HepG2 (cell line): Measurements from ENCODE around the gene ZNF585A. TPM values are rescaled to one million over a fixed set of nuclear protein-coding genes. Genes with fewer than 3 reads are reported as not detected.

Experiments
- EZH2 ChIP-seq: conservative IDR thresholded peaks from 2 replicates; pipeline ENCODE4 v1.6.1; 2012; ENCODE audit warnings: mild to moderate bottlenecking, low read depth, low read length, moderate library complexity
- FOXA1 ChIP-seq, 2 experiments: fragments of 450-650 bp in 1 of 2; sonication (generic) in 1 of 2; formaldehyde crosslinking in 1 of 2; IDR thresholded peaks; 2 replicates each; pipeline versions ENCODE4 v1.4.0 to v1.6.1; 2016 to 2020; ENCODE audit warnings: missing genetic modification reagents in 1 of 2
- GLI4 ChIP-seq: sonication (generic); formaldehyde crosslinking; IDR thresholded peaks from 2 replicates; pipeline ENCODE4 v1.5.1; 2020; ENCODE audit warnings: missing genetic modification reagents, mild to moderate bottlenecking, moderate library complexity, borderline replicate concordance
- HHEX ChIP-seq: IDR thresholded peaks from 2 replicates; pipeline ENCODE4 v1.6.1; 2016; ENCODE audit warnings: control low read depth
- HNF4A ChIP-seq: sonication (generic); formaldehyde crosslinking; IDR thresholded peaks from 2 replicates; pipeline ENCODE4 v1.4.0; 2020; ENCODE audit warnings: missing genetic modification reagents
- JUND ChIP-seq: sonication (generic); formaldehyde crosslinking; IDR thresholded peaks from 2 replicates; pipeline ENCODE4 v1.8.0; 2022; ENCODE audit warnings: mild to moderate bottlenecking, missing genetic modification reagents
- REL ChIP-seq: sonication (generic); formaldehyde crosslinking; conservative IDR thresholded peaks from 2 replicates; pipeline ENCODE4 v1.8.0; 2022; ENCODE audit warnings: mild to moderate bottlenecking, missing genetic modification reagents, moderate library complexity
- ZBTB1 ChIP-seq: sonication (generic); formaldehyde crosslinking; IDR thresholded peaks from 2 replicates; pipeline ENCODE4 v1.4.0; 2020; ENCODE audit warnings: missing genetic modification reagents, borderline replicate concordance
- ZNF335 ChIP-seq: sonication (generic); formaldehyde crosslinking; IDR thresholded peaks from 2 replicates; pipeline ENCODE4 v1.4.0; 2020; ENCODE audit warnings: missing genetic modification reagents
- ZNF496 ChIP-seq: sonication (generic); formaldehyde crosslinking; IDR thresholded peaks from 2 replicates; pipeline ENCODE4 v1.8.1; 2023; ENCODE audit warnings: mild to moderate bottlenecking, moderate library complexity, missing genetic modification reagents; ENCODE audit not compliant: insufficient replicate concordance
- ZNF564 ChIP-seq: sonication (generic); formaldehyde crosslinking; IDR thresholded peaks from 2 replicates; pipeline ENCODE4 v1.8.1; 2023; ENCODE audit warnings: mild to moderate bottlenecking, missing genetic modification reagents
- ZNF629 ChIP-seq: sonication (generic); formaldehyde crosslinking; conservative IDR thresholded peaks from 2 replicates; pipeline ENCODE4 v1.5.0; 2020; ENCODE audit warnings: missing genetic modification reagents
- ZNF652 ChIP-seq: IDR thresholded peaks from 2 replicates; pipeline ENCODE4 v1.6.1; 2016; ENCODE audit warnings: low read depth, borderline replicate concordance
- polyA plus RNA-seq, 8 experiments: library from polyadenylated mRNA; depleted of rRNA in 3 of 8; stranded (reverse) in 7 of 8; unstranded in 1 of 8; fragments of >200 nt; fragmentation: Illumina TruSeq in 4 of 8; extraction: Trizol in 4 of 8; gene quantifications; 2 replicates each; pipeline versions ENCODE4 v1.2.1 to v1.2.3, GENCODE V29; 2011 to 2016; ENCODE audit warnings: low read depth in 4 of 8, missing spikeins in 1 of 8, mixed read lengths in 1 of 8; ENCODE audit not compliant: insufficient read depth in 1 of 8
- total RNA-seq, 5 experiments: library from RNA; depleted of rRNA; stranded (reverse); fragments of >200 nt; fragmentation: Illumina TruSeq; extraction: Trizol; gene quantifications; 2 replicates each; pipeline ENCODE4 v1.2.3, GENCODE V29; 2016; ENCODE audit warnings: low read depth in 1 of 5
- TF ChIP-seq, protein P1 (sequence below): sonication (generic); formaldehyde crosslinking; IDR thresholded peaks from 2 replicates; pipeline ENCODE4 v1.5.1; 2020; ENCODE audit warnings: mild to moderate bottlenecking, missing genetic modification reagents, borderline replicate concordance
- TF ChIP-seq, protein P2 (sequence below): sonication (generic); formaldehyde crosslinking; IDR thresholded peaks from 2 replicates; pipeline ENCODE4 v1.4.0; 2020; ENCODE audit warnings: missing genetic modification reagents, borderline replicate concordance
- TF ChIP-seq, protein P3 (sequence below): sonication (generic); formaldehyde crosslinking; conservative IDR thresholded peaks from 2 replicates; pipeline ENCODE4 v1.4.0; 2020; ENCODE audit warnings: mild to moderate bottlenecking, missing genetic modification reagents, moderate library complexity

The ZNF585A gene
- total and polyA plus RNA-seq, 2 of the 13 experiments (the other 11 are each of a cell fraction or from before 2014, with no cell fraction given), result 7.1 to 8.5 TPM

DNA sequence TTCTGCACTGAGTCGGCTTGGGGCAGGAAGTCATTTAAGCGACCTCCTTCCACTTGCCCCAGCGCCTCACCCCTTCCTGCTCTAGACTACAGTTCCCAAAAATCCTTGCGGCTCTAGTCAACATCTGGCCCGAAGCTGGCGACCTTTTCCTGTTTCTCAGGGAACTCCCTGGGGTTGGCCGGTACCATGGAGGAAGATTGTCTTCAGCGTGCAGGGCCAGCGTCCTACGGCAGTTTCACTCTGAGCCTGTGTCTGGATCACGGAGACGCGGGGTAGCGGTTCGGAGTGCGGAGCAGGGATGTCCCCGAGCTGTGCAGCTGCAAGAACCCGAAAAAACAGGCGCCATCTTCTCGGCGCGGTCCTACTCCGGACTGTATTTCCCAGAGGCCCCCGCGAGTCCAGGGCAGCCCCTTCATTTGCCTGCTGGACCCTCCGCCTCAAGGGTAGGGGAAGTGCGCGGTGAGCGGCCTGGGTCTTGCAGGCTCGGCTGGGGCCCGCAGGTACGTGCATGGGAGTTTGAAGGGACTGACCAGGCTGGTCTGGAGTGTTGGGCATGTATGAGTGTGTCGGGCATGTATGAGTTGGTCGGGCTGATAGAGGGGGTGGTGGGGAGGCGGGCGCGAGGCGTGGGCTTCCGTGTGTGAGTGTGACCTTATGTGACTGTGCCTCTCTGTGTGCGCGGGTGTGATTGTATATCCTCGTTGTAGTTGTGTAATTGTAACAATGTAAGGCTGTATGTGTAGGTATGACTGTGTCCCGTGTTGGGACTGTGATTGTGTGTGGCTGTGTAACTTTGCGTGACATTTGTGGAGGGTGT, 45.5 kb upstream of the ZNF585A start, which contains the start of gene ZNF383 (continued):
- TF ChIP-seq, protein P1, sequence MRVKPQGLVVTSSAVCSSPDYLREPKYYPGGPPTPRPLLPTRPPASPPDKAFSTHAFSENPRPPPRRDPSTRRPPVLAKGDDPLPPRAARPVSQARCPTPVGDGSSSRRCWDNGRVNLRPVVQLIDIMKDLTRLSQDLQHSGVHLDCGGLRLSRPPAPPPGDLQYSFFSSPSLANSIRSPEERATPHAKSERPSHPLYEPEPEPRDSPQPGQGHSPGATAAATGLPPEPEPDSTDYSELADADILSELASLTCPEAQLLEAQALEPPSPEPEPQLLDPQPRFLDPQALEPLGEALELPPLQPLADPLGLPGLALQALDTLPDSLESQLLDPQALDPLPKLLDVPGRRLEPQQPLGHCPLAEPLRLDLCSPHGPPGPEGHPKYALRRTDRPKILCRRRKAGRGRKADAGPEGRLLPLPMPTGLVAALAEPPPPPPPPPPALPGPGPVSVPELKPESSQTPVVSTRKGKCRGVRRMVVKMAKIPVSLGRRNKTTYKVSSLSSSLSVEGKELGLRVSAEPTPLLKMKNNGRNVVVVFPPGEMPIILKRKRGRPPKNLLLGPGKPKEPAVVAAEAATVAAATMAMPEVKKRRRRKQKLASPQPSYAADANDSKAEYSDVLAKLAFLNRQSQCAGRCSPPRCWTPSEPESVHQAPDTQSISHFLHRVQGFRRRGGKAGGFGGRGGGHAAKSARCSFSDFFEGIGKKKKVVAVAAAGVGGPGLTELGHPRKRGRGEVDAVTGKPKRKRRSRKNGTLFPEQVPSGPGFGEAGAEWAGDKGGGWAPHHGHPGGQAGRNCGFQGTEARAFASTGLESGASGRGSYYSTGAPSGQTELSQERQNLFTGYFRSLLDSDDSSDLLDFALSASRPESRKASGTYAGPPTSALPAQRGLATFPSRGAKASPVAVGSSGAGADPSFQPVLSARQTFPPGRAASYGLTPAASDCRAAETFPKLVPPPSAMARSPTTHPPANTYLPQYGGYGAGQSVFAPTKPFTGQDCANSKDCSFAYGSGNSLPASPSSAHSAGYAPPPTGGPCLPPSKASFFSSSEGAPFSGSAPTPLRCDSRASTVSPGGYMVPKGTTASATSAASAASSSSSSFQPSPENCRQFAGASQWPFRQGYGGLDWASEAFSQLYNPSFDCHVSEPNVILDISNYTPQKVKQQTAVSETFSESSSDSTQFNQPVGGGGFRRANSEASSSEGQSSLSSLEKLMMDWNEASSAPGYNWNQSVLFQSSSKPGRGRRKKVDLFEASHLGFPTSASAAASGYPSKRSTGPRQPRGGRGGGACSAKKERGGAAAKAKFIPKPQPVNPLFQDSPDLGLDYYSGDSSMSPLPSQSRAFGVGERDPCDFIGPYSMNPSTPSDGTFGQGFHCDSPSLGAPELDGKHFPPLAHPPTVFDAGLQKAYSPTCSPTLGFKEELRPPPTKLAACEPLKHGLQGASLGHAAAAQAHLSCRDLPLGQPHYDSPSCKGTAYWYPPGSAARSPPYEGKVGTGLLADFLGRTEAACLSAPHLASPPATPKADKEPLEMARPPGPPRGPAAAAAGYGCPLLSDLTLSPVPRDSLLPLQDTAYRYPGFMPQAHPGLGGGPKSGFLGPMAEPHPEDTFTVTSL (CRISPR knock-in tag), result no peak
- TF ChIP-seq ZNF564 (CRISPR knock-in tag) (no peak), REL (CRISPR knock-in tag) (0 out of 2 replicates have a peak, but pooled peaks have one; percentile 43), HHEX (no peak), ZBTB1 (CRISPR knock-in tag) (no peak), HNF4A (peak; percentile 27), ZNF629 (0 out of 2 replicates have a peak, but pooled peaks have one; percentile 12), ZNF652 (CRISPR knock-in tag) (no peak), ZNF335 (CRISPR knock-in tag) (peak; percentile 100), GLI4 (no peak; the same call in 1 of the 2 replicates), FOXA1 (IDR thresholded peaks at IDR 0.05) (no peak), FOXA1 (CRISPR knock-in tag; IDR thresholded peaks at IDR 0.05) (peak; percentile 69), EZH2 (no peak), ZNF496 (CRISPR knock-in tag) (no peak), JUND (CRISPR knock-in tag) (no peak)
- TF ChIP-seq, protein P2, sequence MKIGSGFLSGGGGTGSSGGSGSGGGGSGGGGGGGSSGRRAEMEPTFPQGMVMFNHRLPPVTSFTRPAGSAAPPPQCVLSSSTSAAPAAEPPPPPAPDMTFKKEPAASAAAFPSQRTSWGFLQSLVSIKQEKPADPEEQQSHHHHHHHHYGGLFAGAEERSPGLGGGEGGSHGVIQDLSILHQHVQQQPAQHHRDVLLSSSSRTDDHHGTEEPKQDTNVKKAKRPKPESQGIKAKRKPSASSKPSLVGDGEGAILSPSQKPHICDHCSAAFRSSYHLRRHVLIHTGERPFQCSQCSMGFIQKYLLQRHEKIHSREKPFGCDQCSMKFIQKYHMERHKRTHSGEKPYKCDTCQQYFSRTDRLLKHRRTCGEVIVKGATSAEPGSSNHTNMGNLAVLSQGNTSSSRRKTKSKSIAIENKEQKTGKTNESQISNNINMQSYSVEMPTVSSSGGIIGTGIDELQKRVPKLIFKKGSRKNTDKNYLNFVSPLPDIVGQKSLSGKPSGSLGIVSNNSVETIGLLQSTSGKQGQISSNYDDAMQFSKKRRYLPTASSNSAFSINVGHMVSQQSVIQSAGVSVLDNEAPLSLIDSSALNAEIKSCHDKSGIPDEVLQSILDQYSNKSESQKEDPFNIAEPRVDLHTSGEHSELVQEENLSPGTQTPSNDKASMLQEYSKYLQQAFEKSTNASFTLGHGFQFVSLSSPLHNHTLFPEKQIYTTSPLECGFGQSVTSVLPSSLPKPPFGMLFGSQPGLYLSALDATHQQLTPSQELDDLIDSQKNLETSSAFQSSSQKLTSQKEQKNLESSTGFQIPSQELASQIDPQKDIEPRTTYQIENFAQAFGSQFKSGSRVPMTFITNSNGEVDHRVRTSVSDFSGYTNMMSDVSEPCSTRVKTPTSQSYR (CRISPR knock-in tag), result no peak
- TF ChIP-seq, protein P3, sequence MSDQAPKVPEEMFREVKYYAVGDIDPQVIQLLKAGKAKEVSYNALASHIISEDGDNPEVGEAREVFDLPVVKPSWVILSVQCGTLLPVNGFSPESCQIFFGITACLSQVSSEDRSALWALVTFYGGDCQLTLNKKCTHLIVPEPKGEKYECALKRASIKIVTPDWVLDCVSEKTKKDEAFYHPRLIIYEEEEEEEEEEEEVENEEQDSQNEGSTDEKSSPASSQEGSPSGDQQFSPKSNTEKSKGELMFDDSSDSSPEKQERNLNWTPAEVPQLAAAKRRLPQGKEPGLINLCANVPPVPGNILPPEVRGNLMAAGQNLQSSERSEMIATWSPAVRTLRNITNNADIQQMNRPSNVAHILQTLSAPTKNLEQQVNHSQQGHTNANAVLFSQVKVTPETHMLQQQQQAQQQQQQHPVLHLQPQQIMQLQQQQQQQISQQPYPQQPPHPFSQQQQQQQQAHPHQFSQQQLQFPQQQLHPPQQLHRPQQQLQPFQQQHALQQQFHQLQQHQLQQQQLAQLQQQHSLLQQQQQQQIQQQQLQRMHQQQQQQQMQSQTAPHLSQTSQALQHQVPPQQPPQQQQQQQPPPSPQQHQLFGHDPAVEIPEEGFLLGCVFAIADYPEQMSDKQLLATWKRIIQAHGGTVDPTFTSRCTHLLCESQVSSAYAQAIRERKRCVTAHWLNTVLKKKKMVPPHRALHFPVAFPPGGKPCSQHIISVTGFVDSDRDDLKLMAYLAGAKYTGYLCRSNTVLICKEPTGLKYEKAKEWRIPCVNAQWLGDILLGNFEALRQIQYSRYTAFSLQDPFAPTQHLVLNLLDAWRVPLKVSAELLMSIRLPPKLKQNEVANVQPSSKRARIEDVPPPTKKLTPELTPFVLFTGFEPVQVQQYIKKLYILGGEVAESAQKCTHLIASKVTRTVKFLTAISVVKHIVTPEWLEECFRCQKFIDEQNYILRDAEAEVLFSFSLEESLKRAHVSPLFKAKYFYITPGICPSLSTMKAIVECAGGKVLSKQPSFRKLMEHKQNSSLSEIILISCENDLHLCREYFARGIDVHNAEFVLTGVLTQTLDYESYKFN (CRISPR knock-in tag), result 0 out of 2 replicates have a peak, but pooled peaks have one; percentile 35
